Amniotic stem cell (primary cell): ENCODE measurements around the gene OR2M7.
"Not testable (repeated sequence)": the region's sequence is repeated elsewhere in the genome, so short reads cannot be mapped to it uniquely, and the experiment has no call there.

Experiments
- DNase-seq: peaks from one replicate; lab custom pipeline; 2025; lab: John Stamatoyannopoulos, UW

Gene OR2M7, protein sequence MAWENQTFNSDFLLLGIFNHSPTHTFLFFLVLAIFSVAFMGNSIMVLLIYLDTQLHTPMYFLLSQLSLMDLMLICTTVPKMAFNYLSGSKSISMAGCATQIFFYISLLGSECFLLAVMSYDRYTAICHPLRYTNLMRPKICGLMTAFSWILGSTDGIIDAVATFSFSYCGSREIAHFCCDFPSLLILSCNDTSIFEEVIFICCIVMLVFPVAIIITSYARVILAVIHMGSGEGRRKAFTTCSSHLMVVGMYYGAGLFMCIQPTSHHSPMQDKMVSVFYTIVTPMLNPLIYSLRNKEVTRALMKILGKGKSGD

GRCh38 chr1:248324468-248324867 is at the start of gene OR2M7:
OR2M7 (minus strand) TSS chr1:248324568; CDS start chr1:248324568, 0 bp downstream.
- no peak for DNase-seq

DNA sequence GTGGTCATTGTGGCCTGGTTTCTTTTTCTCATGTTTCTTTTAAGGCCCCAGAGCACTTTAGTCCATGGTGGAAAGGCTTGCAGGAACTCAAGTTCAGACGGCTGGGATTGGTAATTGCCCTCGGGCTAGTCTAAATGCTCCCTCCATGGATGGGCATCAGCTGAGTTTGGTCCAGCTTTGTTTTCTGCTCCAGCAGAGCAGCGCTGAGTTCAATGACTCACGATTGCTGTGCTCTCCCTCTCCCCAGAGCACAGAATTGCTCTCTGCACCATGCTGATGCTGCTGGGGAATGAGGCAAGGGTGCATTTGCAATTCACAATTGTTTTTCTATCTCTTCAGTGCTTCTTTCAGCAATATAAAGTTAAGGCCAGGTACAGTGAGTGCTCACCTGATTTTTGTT is 49.4 kb upstream of the OR2M7 start:
- DNase-seq: no peak

- no peak for DNase-seq
Observed at GRCh38 chr1:248372394-248372793, 48.0 kb upstream of the OR2M7 start.

DNA sequence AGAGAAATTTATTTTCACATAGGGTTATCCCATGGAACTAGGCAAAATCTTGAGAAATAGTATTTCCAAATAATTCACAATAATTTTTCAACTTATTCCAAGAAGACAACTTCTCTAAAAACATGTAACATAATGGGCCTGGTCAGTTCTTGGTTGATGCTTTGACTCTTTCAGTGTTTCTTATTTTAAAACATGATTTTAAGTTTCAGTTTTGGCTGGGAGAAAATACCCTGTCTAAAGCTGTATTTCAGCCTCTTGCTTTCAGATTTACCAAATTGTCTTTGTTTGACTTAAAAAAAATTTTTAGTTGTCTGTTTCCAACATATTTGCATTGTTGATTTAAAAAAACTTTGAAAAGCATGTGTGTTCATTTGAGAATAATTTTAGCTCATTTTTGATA is 42.2 kb upstream of the OR2M7 start:
- DNase-seq: no peak

GRCh38 chr1:248361121-248361715 is 36.9 kb upstream of the OR2M7 start, which contains the start of gene OR2T4:
OR2T4 (plus strand) TSS chr1:248361665; CDS start chr1:248361665, 0 bp downstream.
- DNase-seq: no peak

DNA sequence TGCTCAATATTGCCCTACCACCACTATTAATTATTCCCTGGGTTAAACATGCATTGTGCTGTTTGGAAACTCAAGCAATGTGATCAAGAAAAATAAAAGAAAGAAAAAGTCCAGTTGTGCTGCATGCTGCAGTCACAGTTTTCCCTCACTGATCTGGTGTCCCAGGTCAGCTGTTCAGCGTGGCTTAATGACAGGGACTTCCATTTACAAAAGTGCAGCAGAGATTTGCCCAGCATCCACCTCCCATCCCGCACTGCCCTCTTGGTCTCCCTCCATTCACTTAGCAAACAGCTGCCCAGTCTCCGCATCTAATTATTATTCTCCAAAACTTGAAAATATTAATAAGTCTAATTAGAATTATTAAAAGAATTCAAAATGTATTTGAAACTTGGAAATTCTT is 35.0 kb upstream of the OR2M7 start:
- DNase-seq: no peak

DNA sequence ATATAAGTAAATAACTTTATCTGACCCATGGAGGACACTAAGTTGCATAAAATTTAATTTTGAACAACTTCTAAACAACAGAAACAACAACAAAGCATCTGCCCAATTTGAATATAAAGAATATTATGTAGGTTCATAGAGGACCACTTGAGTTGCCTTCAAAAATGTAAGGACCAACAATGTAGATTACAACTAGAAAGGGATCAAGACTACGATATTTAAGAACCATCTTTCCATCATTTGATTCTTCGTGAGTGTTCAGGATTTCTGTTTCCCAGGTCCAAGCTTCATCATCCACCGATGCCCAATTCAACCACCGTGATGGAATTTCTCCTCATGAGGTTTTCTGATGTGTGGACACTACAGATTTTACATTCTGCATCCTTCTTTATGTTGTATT is 24.1 kb upstream of the OR2M7 start, which contains the start of gene OR14C36:
Gene OR14C36, plus strand, starts transcription at position 301 of the 400 bp plus-strand sequence. Its CDS starts 0 bp downstream, at position 301.
- no peak for DNase-seq

DNA sequence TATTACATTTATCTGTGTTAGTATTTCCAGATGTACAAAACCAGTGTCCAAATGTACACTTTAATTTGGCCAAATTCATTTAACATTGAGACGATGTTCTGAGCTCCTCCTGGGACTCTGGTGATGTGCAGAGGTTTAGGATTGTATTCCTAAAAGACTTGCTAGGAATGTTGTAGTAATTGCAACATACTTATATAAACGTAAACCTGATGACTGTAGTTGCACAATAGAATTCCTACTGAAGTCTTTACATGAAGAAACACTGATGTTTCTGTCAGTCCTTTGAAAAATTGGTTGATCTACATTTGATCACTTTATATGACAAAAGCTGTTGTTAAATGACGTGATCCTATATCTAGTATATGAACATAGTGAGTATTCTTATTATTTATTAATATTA is 19.1 kb upstream of the OR2M7 start:
- DNase-seq: no peak

DNA sequence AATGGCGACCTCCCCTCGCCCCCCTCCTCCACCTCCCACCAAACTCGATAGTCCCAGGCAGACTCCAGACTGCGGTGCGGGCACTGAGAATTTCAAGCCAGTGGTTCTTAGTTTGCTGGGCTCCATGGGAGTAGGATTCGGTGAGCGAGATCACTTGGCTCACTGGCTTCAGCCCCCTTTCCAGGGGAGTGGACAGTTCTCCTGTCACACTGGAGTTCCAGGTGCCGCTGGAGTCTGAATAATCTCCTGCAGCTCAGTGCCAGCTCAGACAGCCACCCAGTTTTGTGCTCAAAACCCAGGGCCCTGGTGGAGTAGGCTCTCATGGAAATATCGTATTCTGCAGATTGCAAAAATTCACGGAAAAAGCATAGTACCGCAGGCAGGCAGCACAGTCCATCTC is 7.6 kb downstream of the OR2M7 start:
- no peak for DNase-seq

GRCh38 chr1:248306740-248307139 is 17.6 kb downstream of the OR2M7 start:
- not testable (repeated sequence) for DNase-seq

DNA sequence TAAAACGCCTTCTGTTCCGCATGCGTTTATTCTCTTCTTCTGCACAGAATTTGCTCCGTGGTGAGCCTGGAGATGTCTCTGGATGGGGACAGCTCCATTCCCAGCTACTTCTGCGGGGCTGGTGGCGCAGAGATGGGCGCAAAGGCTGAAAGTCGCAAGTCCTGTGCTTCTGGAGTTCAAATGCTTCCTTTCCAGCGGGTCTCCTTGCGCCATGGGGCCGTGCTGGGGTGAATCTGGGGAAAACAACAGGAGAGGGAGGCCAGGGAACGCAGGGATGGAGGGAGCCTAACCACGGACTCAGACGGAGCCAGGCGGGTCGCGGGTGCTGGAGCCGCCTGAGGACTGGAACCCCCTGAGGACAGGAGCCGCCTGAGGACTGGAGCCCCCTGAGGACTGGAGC is 18.3 kb downstream of the OR2M7 start:
- no peak for DNase-seq

DNA sequence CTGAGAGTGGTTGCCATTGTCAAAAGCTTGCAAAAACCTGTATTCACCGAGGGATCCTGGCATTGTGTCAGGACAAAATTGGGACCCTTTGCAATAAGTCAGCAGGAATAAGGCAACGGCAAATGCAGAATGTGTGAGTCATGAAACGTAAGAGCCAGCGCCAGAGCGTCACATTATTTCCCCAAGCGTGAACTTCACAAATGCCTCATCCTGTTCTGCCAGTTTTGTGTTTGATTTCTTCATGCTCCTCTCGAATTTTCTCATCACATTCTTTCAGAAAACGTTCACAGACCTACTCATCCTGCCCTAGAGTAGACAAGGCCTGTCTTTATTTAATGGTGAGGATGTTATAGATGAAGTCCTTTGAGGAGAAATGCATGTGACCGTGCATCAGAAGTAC is 18.7 kb downstream of the OR2M7 start:
- not testable (repeated sequence) for DNase-seq

DNA sequence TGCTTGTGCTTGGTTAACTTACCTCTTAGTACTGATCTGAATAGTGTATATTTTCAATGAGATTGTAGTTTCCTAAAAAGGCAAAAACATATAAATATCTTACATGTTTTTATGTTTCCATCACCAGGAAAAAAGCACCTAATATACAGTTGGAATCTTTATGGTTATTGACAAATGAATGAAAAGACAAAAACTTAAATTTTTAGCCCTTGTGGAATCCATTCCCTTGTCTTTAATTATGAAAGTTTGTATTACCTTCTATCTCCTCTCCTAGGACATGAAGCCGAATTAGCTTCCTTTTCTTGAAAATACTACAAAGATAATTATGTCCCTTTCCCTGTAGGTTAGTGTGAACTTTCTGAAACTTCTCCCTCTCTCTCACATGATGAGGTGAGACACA is 21.0 kb downstream of the OR2M7 start, which contains the start of gene OR2T12:
Gene OR2T12, minus strand, starts transcription at position 101 of the 400 bp plus-strand sequence. CDS start 7,846 bp downstream, outside the sequence.
- no peak for DNase-seq

DNA sequence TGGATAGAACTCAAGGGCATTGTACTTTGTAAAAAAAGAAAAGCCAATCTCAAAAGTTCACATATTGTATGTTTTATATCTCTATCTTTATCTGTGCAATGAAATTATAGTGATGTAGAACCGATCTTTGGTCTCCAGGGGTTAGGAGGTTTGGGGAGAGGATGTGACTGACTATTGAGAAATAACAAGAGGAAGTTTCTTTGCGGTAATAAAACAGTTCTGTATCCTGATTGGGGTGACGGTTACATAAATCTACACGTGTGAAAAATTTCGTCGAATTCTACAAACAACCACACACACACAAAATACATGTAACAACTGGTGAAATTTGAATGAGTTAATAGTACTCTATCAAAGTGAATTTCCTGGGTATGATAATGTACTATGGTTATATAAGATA is 36.0 kb downstream of the OR2M7 start:
- no peak for DNase-seq

GRCh38 chr1:248277876-248278275 is 46.5 kb downstream of the OR2M7 start, which contains the start of gene OR2T33:
OR2T33 (minus strand) TSS chr1:248277976; CDS start chr1:248273814, 4,162 bp downstream.
- DNase-seq: no peak
